Ishikawa (cell line): Measurements from ENCODE around the gene B3GAT2.

Experiments used
- CEBPB ChIP-seq: IDR thresholded peaks from 2 replicates; pipeline ENCODE4 v1.6.1; 2012
- CREB1 ChIP-seq: IDR thresholded peaks from 2 replicates; pipeline ENCODE4 v1.6.1; 2012; ENCODE audit warnings: low read depth
- EGR1 ChIP-seq: IDR thresholded peaks from 2 replicates; pipeline ENCODE4 v1.6.1; 2012
- EP300 ChIP-seq: IDR thresholded peaks from 2 replicates; pipeline ENCODE4 v1.6.1; 2012; ENCODE audit warnings: borderline replicate concordance
- FOXM1 ChIP-seq: IDR thresholded peaks from 2 replicates; pipeline ENCODE4 v1.6.1; 2012; ENCODE audit warnings: low read depth, borderline replicate concordance
- MAX ChIP-seq: IDR thresholded peaks from 2 replicates; pipeline ENCODE4 v1.6.1; 2012
- NFIC ChIP-seq: IDR thresholded peaks from 2 replicates; pipeline ENCODE4 v1.6.1; 2012
- RAD21 ChIP-seq: IDR thresholded peaks from 2 replicates; pipeline ENCODE4 v1.6.1; 2012; ENCODE audit warnings: low read depth
- REST ChIP-seq: IDR thresholded peaks from 2 replicates; pipeline ENCODE4 v1.6.1; 2012; ENCODE audit warnings: low read depth, mild to moderate bottlenecking
- TAF1 ChIP-seq: IDR thresholded peaks from 2 replicates; pipeline ENCODE4 v1.6.1; 2012; ENCODE audit warnings: low read depth, mild to moderate bottlenecking
- TCF12 ChIP-seq: IDR thresholded peaks from 2 replicates; pipeline ENCODE4 v1.6.1; 2012; ENCODE audit warnings: low read depth
- TEAD4 ChIP-seq: IDR thresholded peaks from 2 replicates; pipeline ENCODE4 v1.6.1; 2012
- USF1 ChIP-seq: IDR thresholded peaks from 2 replicates; pipeline ENCODE4 v1.6.1; 2012
- YY1 ChIP-seq: IDR thresholded peaks from 2 replicates; pipeline ENCODE4 v1.6.1; 2012; ENCODE audit warnings: low read depth
- ZBTB7A ChIP-seq: IDR thresholded peaks from 2 replicates; pipeline ENCODE4 v1.6.1; 2012; ENCODE audit warnings: low read depth

Gene B3GAT2

GRCh38 chr6:70957284-70957617 lies 391 bp upstream of the B3GAT2 start:
- TF ChIP-seq ZBTB7A: no peak
- no peak for TF ChIP-seq USF1
- no peak for TF ChIP-seq NFIC
- no peak for TF ChIP-seq EGR1
- no peak for TF ChIP-seq TAF1
- no peak for TF ChIP-seq REST
- TF ChIP-seq TCF12: no peak
- no peak for TF ChIP-seq TEAD4
- no peak for TF ChIP-seq CREB1
- no peak for TF ChIP-seq FOXM1
- TF ChIP-seq EP300: no peak
- no peak for TF ChIP-seq YY1

- TF ChIP-seq ZBTB7A (no peak; the same call in 1 of the 2 replicates), CREB1 (no peak), EP300 (no peak), MAX (no peak), NFIC (no peak), YY1 (no peak), CEBPB (no peak), TEAD4 (no peak), RAD21 (no peak), TAF1 (no peak), TCF12 (no peak)
These were observed 739 bp downstream of the B3GAT2 start for GRCh38 chr6:70956191-70956450.

- TF ChIP-seq MAX (peak; percentile 97), CREB1 (no peak), RAD21 (peak; percentile 78), REST (no peak), ZBTB7A (0 out of 2 replicates have a peak, but pooled peaks have one; percentile 51), NFIC (peak; percentile 25; the same call in 1 of the 2 replicates), EGR1 (no peak; the same call in 1 of the 2 replicates), EP300 (no peak), TEAD4 (no peak), YY1 (no peak), USF1 (peak; percentile 75), CEBPB (no peak), TAF1 (no peak), TCF12 (no peak; the same call in 1 of the 2 replicates)
These were observed 1.2 kb downstream of the B3GAT2 start for GRCh38 chr6:70955441-70956190.

GRCh38 chr6:70954750-70955149 lies 2.1 kb downstream of the B3GAT2 start:
- TF ChIP-seq MAX (no peak), USF1 (no peak), CREB1 (no peak), YY1 (no peak), FOXM1 (no peak), REST (no peak), EGR1 (no peak), TAF1 (no peak), EP300 (no peak), TCF12 (no peak), NFIC (no peak), TEAD4 (no peak), CEBPB (no peak), RAD21 (no peak), ZBTB7A (no peak)
